HG03060 (cell line): Measurements from ENCODE around the gene TCEAL7.

Experiments used
- ATAC-seq: cut with Tn5 transposase; IDR thresholded peaks from one replicate; pipeline ENCODE4 v1.9.1; 2021; ENCODE audit warnings: low read depth, moderate number of reproducible peaks; ENCODE audit not compliant: unreplicated experiment

Gene TCEAL7

GRCh38 chrX:103363046-103363445, 33.0 kb downstream of the TCEAL7 start:
- ATAC-seq: no peak

DNA sequence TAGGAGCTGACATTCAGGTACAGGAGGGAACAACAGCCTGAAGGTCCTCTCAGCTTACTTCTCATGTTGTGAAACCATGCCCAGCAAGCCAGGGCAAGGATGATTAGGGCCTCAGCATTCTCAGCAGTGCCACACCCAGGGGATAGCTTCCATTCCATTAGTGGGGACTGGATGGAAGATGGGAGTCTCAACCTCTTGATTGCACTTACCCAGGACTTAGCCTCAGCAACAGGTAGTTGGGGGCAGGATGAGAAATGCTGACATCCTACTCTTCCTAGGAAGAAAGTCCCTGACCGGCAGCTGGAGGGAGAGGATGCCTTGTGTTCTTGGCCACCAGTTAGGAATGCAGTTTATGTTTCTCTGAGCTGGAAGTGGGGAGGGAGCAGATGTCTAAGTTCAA, 37.5 kb downstream of the TCEAL7 start:
- ATAC-seq: no peak

DNA sequence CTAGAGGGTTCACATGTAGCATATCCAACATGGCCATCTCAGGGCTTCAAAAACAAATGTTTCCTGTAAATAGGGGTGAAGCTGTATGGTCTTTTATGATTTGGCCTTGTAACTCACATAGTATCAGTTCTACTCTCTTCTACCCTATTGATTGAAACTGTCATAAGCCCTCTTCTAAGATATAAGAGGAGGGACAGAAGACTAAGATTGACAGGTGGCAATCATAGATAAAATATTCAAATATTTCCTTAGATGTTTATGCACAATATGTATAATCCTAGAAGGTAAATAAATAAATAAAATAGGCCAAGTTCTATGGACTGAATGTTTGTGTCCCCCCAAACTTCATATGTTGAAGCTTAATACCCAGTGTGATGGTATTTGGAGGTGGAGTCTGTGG, 39.4 kb downstream of the TCEAL7 start:
- no peak for ATAC-seq

- no peak for ATAC-seq
Observed at GRCh38 chrX:103372886-103373285, 42.8 kb downstream of the TCEAL7 start.

DNA sequence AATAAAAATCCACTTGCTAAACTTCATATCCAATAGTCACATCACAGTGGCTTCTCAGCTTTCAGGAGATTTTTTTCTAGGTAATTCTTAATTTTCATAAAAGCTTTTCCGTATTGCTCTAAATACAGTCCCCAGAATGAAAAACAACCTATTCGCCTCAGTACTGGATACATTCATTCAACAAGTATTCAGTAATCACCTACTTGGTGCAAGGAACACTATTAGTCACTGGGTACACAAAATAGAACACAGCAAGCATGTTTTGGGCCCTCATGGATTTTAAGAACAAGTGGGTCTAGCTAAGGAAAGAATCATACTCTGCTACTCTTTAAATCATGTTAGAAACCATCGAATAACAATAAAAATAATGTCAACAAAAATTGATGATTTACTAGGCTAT, 43.5 kb downstream of the TCEAL7 start:
- no peak for ATAC-seq

DNA sequence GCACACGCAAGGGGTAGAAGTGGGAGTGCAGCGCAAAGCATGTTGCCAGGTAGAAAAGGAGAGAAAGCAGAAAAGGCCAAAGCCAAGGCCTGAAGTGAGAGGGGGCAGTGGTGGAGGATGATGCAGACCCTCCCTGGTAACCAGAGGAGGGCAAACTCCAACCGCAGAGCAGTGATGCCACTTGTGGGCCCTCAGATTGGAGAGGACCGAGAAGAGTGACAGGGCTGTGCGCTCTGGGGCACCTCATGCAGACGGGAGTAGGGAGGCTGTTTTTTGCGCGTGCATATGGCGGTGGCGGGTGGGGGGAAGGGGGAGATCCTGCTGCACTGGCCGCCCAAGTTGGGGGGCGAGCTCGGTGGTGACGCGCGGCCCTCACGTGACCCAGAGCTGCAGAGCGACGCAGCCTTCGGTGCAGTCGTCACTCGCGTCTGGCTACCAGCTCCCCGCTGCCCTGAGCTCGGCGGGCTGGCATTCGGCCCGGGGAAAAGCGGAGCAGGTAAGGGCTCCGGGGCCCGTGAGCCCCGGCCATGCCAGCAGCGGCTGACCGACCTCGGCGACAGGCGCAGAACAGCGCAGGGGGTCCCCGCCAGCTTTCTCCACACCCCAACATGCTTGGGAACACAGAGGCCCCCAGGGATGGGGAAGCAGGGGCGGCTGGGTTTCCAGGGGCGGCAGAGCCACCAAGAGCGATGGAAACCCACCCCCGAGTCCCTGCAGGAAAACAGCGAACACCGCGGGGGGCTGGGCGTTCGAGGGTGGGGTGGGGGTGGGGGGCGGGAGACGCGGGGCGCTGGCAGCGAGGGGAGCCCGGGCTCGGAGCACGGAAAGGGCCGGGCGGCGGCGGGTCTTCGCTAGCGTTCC, 46.3 kb downstream of the TCEAL7 start, which contains the start of gene BEX3:
BEX3 (plus strand) TSS at position 421 of the 861 bp plus-strand sequence. CDS start 984 bp downstream, outside the sequence.
- no peak for ATAC-seq

- no peak for ATAC-seq
Observed at GRCh38 chrX:103376979-103377324, 46.9 kb downstream of the TCEAL7 start.

DNA sequence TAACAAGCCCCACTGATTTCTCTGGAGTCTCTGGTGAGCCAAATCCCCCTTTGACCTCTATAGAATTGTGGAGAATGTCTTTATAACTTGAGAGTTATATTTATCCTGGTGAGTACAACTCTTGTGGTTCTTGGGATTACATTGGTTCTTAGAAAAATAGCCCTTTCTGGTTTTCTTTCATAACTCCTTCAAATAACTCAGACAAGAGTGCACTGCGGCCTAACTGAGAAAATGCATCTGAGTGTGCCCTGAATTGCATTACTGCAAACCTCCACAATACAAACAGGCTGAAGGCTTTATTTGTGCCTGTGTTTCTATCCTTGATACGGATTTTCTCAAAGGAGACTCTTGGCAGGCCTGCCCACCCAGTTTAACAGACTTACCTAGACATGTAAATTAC, 49.0 kb downstream of the TCEAL7 start:
- no peak for ATAC-seq
